ENCODE data around the gene FGD5.

DNA sequence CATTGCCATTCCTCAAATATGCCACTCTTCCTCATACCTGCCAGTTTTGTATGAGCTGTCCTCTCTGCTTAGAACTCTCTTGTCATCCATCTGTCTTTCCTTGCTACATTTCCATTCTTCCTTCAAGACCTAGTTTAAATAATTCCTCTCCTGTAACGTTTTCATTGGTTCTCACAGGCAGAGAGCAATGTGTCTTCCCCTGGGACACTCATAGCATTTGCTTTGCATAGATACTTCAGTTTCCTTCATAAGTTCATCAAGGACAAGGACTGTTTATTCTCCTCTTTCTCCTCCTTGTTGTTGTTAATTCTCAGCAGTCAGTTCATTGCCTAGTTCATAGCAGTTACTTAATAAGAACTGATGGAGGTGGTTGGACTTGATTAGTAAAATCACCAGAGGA lies 139.2 kb downstream of the FGD5 start:
- no peak for TF ChIP-seq CCNT2 (IDR thresholded peaks at IDR 0.05; ENCODE audit: borderline replicate concordance, extremely low read depth, insufficient read length, low read depth, low read length)
- TF ChIP-seq CEBPB (tag; IDR thresholded peaks at IDR 0.05), result no peak
- no peak for TF ChIP-seq ZFP36 (IDR thresholded peaks at IDR 0.05; ENCODE audit: low read depth, low read length, partially characterized antibody)

Data from K562 (cell line).